HG03378 (cell line): ENCODE data around the gene SAP25.

Experiments
- ATAC-seq: cut with Tn5 transposase; IDR thresholded peaks from one replicate; pipeline ENCODE4 v1.9.1; 2021; ENCODE audit warnings: mild to moderate bottlenecking, moderate library complexity; ENCODE audit not compliant: unreplicated experiment

SAP25 gene

GRCh38 chr7:100598425-100598824 is 24.7 kb upstream of the SAP25 start:
- no peak for ATAC-seq

GRCh38 chr7:100595188-100595587 is 21.5 kb upstream of the SAP25 start:
- ATAC-seq: no peak

GRCh38 chr7:100591596-100591995 is 17.9 kb upstream of the SAP25 start:
- no peak for ATAC-seq

GRCh38 chr7:100590077-100590737 is 16.5 kb upstream of the SAP25 start:
- ATAC-seq: no peak

GRCh38 chr7:100589341-100589947 is 15.7 kb upstream of the SAP25 start:
- ATAC-seq: no peak

- ATAC-seq: no peak
Observed at GRCh38 chr7:100588438-100588837, 14.7 kb upstream of the SAP25 start.

- peak; percentile 87 for ATAC-seq
Observed at GRCh38 chr7:100586266-100587025, 12.7 kb upstream of the SAP25 start, which contains the start of gene FBXO24. TSS of gene FBXO24 (plus strand) at chr7:100586328. CDS start at chr7:100586626, 298 bp downstream.

- ATAC-seq: no peak
Observed at GRCh38 chr7:100585511-100586265, 12.0 kb upstream of the SAP25 start, which contains the start of gene LRCH4. TSS of gene LRCH4 (minus strand) at chr7:100586129. CDS start at chr7:100586100, 29 bp downstream.

GRCh38 chr7:100584683-100585510 is 11.2 kb upstream of the SAP25 start:
- no peak for ATAC-seq

GRCh38 chr7:100584054-100584682 is 10.5 kb upstream of the SAP25 start:
- ATAC-seq: no peak

GRCh38 chr7:100583132-100584053 is 9.7 kb upstream of the SAP25 start:
- no peak for ATAC-seq

GRCh38 chr7:100582650-100583049 is 8.9 kb upstream of the SAP25 start:
- no peak for ATAC-seq

GRCh38 chr7:100582041-100582579 is 8.4 kb upstream of the SAP25 start:
- ATAC-seq: no peak

GRCh38 chr7:100580466-100581283 is 7.0 kb upstream of the SAP25 start:
- no peak for ATAC-seq

- ATAC-seq: no peak
Observed at GRCh38 chr7:100578246-100579183, 4.8 kb upstream of the SAP25 start.

GRCh38 chr7:100577507-100577906 is 3.8 kb upstream of the SAP25 start:
- ATAC-seq: no peak
